ENCODE measurements around the gene ZNF79.
A peak's percentile ranks its signal among the peaks of the same experiment; 100 is the strongest.

Gene ZNF79

GRCh38 chr9:127423934-127424675 is at the start of gene ZNF79:
TSS of gene ZNF79 (plus strand) at chr9:127424382. CDS start at chr9:127424788, 406 bp downstream.
- peak; percentile 90 for DNase-seq

- DNase-seq, result no peak
These were observed 43.7 kb upstream of the ZNF79 start for GRCh38 chr9:127380479-127380878.

GRCh38 chr9:127382541-127382940 is 41.6 kb upstream of the ZNF79 start:
- no peak for DNase-seq

GRCh38 chr9:127384016-127384730 is 40.0 kb upstream of the ZNF79 start:
- no peak for DNase-seq

DNA sequence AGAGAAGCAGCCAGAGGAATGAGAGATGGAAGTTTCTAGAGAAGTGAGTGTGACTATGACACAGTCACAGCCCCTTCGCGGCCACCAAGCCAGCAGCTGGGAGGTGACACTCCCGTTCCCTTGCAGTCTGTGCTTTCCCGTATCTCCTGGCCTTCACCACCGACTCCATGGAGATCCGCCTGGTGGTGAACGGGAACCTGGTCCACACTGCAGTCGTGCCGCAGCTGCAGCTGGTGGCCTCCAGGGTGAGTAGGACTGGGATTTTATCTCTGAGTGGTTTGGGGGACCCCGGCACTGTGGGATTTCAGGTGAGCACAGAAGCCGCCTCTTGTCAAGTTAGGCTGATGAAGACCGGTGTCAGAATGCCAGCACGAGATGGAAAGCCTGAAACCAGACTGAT is 39.3 kb upstream of the ZNF79 start:
- DNase-seq, result no peak

- no peak for DNase-seq
These were observed 37.9 kb upstream of the ZNF79 start for GRCh38 chr9:127386249-127386648.

- DNase-seq, result no peak
These were observed 37.2 kb upstream of the ZNF79 start for GRCh38 chr9:127386981-127387380.

DNA sequence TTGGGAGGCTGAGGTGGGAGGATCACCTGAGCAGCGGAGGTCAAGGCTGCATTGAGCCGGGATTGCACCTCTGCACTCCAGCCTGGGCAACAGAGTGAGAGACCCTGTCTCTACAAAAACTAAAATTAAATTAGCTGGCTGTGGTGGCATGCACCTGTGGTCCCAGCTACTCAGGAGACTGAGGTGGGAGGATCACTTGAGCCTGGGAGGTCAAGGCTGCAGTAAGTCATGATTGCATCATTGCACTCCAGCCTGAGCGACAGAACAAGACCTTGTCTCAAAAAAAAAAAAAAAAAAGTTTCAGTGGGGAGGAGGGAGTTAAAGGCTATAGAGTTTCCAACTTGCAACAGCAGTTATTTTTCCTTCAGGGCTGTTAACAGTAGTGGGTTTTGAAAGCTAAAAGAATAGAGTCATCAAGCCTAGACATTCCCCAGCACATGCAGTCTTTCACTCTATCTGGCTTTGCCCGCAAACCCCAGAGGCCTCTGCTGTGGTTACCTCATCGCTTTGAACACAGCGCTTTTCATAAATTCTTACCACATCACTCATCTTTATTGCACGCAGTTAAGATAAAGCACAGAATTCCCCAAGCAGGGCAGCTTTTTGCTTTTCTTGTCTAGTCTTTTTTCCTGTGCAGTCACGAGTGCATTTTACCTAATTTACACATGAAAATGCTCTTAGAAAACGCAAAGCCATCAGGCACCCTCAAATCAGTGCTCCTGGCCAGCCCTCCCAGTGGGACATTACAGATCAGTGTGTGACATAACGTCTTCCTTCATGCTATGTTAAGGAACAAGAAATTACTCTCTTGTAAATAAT is 35.9 kb upstream of the ZNF79 start:
- peak; percentile 87 for DNase-seq

DNA sequence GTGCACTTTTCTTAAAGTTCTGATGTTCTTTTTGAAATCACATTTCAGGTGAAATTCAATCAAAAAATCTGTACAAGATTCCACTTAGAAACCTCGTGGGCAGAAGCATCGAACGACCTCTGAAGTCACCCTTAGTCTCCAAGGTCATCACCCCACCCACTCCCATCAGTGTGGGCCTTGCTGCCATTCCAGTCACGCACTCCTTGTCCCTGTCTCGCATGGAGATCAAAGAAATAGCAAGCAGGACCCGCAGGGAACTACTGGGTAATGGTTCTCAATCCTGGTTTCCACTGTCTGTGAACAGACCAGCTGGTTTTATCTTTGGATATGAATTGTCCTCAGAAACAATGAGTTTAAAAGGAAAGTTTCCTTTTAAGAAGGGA is 35.3 kb upstream of the ZNF79 start:
- DNase-seq, result no peak

DNA sequence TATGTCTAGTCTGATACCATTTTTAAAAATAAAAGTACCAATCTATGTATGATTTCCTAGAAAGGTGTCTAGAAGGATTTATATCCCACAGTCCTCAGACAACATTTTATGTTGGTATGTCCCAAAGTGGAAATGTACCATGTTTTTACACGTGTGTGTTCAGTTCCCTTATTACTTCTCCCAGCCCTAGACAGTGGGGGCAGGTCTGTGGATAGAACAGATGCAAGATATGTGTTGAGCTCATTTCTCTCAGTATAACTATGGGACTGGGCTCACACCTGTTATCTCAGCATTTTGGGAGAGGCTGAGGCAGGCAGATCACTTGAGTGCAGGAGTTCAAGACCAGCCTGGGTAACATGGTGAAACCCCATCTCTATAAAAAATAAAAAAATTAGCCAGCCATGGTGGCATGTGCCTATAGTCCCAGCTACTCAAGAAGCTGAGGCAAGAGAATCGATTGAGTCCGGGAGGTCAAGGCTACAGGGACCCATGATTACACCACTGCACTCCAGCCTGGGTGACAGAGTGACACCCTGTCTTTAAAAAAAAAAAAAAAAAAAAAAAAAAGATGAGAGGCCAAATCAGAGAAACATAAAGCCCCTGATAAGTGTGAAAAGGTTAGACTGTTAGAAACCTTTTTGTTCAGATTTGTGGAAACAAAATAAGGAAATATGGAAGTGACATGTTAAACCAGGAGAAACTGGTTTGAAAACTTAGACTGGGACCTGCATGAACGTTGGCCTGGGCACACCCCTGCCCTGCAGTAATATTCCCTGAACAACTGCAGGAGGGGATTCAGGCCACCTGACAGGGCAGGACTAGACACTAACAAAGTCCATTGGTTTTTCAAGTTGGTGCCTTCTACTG is 34.6 kb upstream of the ZNF79 start:
- DNase-seq, result no peak

DNA sequence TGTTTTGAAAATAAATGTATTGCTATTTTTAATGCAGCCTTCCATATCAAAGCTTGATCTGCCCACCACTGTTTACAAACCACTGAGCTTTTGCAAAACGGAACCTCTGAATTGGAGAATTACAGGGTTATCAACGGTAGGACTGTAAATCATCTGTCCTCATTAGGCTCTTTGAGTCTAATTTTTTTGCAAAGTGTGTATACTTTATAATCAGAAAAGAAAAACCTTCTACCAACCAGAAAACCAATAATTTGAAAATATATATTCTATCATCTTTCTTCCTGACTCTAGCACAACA is 34.0 kb upstream of the ZNF79 start:
- no peak for DNase-seq

GRCh38 chr9:127390563-127390962 is 33.6 kb upstream of the ZNF79 start:
- no peak for DNase-seq

DNA sequence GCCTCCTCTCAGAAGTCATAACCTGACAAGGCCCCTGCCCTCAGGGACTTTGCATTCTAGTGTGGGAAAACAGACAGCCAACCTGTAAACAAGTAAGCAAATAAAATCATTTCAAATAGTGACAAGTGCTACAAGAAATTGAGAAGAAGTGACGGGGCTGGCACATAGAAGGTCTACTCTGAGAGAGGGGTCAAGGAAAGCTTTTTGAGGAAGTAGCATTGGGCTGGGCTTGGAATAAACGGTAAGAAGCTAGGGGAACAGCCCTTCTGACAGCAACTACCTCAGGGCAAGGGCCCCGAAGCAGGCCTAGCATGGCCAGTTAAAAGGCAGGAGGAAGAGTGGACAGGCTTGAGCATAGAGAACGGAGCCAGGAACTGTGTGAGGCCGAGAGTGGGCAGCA is 32.0 kb upstream of the ZNF79 start:
- no peak for DNase-seq

DNA sequence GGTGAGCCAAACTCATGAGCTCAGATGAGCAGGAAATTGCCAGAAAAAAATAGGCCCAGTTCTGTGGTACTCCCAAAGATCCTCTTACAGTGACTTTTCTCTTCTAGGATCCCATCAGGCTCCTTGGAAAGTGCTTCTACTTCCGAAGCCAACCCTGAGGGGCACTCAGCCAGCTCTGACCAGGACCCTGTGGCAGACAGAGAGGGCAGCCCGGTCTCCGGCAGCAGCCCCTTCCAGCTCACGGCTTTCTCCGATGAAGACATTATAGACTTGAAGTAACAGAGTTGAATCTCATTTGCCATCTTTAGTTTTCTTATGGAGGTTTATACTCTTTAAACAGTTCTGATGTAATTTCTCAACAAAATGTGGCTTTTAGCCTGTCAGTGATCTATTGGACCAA is 31.2 kb upstream of the ZNF79 start:
- DNase-seq, result no peak

DNA sequence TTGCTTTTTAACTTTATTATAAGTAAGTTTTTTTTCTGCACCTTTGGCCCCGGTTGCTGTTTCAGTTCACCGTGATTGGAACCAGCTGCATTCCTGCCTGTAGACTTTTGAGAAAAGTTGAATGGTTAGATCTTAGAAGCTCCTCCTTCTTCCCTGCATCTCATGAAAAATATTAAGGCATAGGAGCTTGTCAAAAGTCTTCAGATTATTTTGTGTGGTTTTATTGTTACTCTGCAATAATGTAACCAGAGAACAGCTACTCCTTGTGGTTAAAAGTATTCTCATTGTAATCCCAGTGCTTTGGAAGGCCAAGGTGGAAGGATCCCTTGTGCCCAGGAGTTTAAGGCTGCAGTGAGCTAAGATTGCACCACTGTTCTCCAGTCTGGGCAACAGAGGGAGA is 30.5 kb upstream of the ZNF79 start:
- no peak for DNase-seq

DNA sequence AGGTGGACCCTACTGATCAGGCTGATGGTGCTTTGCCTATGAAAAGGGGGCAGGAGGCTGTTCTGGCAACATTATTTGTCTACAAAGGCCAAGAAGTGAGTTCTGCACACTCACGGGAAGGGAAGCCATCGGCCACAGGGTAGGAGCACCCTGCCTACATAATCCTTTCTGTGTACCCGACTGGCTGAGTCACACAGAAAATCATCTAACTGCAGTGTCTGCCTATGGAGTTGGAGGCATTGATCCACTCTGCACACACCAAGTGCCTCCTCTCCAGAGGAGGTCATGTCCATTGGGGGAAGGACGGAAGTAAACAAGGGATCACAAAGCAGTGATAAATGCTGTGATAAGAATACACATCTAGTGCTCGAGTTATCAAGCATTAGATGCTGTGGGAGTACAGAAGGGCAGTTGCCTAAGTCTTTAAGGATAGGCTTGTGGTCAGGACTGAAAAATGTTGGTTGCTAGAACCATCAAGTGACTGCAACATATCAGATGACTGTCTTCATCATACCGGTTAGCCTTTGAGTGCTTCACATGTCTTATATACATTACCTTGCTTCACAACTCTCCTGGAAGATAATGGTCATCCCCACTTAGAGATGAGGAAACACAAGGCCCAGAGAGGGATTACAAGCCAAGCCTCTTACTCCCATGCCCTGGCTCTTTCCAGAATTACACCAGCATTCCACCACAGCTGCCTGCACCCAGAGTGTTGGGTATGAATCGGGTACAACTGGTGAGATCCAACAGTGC is 28.5 kb upstream of the ZNF79 start:
- DNase-seq, result no peak

DNA sequence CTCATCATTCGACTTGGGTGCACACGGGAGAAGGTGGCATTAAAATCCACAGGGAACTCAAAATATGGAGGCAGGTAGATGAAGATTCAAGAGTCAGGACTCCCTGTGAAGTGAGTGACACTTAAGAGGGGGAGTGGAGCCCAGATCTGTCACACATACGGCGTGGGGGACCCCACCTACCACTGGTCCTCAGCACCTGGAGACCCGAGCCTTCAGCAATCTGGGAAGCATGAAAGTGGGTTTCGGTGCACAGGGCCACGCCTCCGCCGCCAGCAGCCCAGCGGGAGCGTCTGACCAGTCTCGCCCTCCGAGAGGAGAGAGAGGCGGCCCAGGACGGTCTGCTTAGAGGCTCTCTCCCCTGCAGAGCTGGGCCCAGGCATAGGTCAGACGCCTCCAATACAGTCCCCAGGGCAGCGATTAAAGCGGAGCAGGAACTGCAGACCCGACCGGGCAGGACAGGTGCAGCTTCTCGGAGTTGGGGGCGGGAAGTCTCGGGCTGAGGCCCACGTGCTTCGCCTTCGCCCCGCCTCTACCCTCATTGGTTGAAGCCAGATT is 27.9 kb upstream of the ZNF79 start:
- DNase-seq, result no peak

- DNase-seq, result peak; percentile 98
These were observed 27.2 kb upstream of the ZNF79 start, which contains the start of gene SLC2A8 for GRCh38 chr9:127396808-127397645. TSS of gene SLC2A8 (plus strand) at chr9:127397169. CDS start at chr9:127397231, 62 bp downstream.

GRCh38 chr9:127397646-127398274 is 26.4 kb upstream of the ZNF79 start:
- DNase-seq, result peak; percentile 14

- DNase-seq, result no peak
These were observed 25.9 kb upstream of the ZNF79 start for GRCh38 chr9:127398275-127398647.

All from CD4-positive, alpha-beta T cell treated with Interleukin-12 subunit alpha and Interleukin-12 subunit beta, for 1 hour (primary cell).